Caco-2 (cell line): ENCODE data around the gene GRN. TPM values are rescaled to one million over a fixed set of nuclear protein-coding genes. Genes with fewer than 3 reads are reported as not detected.

Source experiments
- BruUV-seq: library from RNA; stranded (reverse); fragments of 400-500 nt; replicated peaks from 2 replicates; lab custom pipeline; 2021; lab: Mats Ljungman, UMichigan
- CTCF ChIA-PET: fragments of 300-600 bp; sonication (Branson Sonifier 250); formaldehyde crosslinking; loops from one replicate; lab custom pipeline; 2022; ENCODE audit warnings: antibody characterized with exemption; lab: Charles Lee
- POLR2A ChIA-PET: fragments of 300-600 bp; sonication (Branson Sonifier 250); formaldehyde crosslinking; loops from one replicate; lab custom pipeline; 2022; ENCODE audit warnings: antibody characterized with exemption; lab: Charles Lee
- DNase-seq, 2 experiments: peaks; one replicate each; pipeline versions ENCODE4 v3.0.0 to v3.0.0-alpha.2; 2020 to 2022
- H3K27me3 ChIP-seq: replicated peaks from 2 replicates; pipeline ENCODE4 v1.6.0; 2011; ENCODE audit warnings: low read length; ENCODE audit not compliant: control insufficient read depth, insufficient read depth
- H3K36me3 ChIP-seq: 2 replicates; pipeline ENCODE4 v1.5.1; 2011; ENCODE audit warnings: low read length; ENCODE audit not compliant: control insufficient read depth, insufficient read depth
- H3K4me1 ChIP-seq: fragments of 250-450 bp; sonication (Bioruptor Pico); 2 replicates; pipeline ENCODE4 v1.5.1; 2020; ENCODE audit warnings: mild to moderate bottlenecking
- H3K4me3 ChIP-seq: 2 replicates; pipeline ENCODE4 v1.5.1; 2011; ENCODE audit warnings: low read depth, mild to moderate bottlenecking, control low read depth, low read length
- H3K9me3 ChIP-seq: fragments of 250-450 bp; sonication (Bioruptor Pico); 2 replicates; pipeline ENCODE4 v1.5.1; 2020; ENCODE audit warnings: mild to moderate bottlenecking, moderate library complexity
- H3K27ac Mint-ChIP-seq: one replicate; pipeline ENCODE4 v1.8.0; 2022; ENCODE audit warnings: mixed read lengths; ENCODE audit not compliant: unreplicated experiment
- H3K27me3 Mint-ChIP-seq: one replicate; pipeline ENCODE4 v1.8.0; 2022; ENCODE audit warnings: mixed read lengths; ENCODE audit not compliant: insufficient read depth, unreplicated experiment
- H3K36me3 Mint-ChIP-seq: one replicate; pipeline ENCODE4 v1.8.0; 2022; ENCODE audit warnings: mild to moderate bottlenecking, mixed read lengths; ENCODE audit not compliant: insufficient read depth, unreplicated experiment
- H3K4me1 Mint-ChIP-seq: one replicate; pipeline ENCODE4 v1.8.0; 2022; ENCODE audit warnings: low read depth, mixed read lengths; ENCODE audit not compliant: unreplicated experiment
- H3K4me3 Mint-ChIP-seq: one replicate; pipeline ENCODE4 v1.8.0; 2022; ENCODE audit warnings: mild to moderate bottlenecking, moderate library complexity, mixed read lengths; ENCODE audit not compliant: unreplicated experiment
- H3K9me3 Mint-ChIP-seq: one replicate; pipeline ENCODE4 v1.8.0; 2022; ENCODE audit warnings: mixed read lengths; ENCODE audit not compliant: unreplicated experiment
- intact Hi-C: fragments of 100-400 bp; cut with micrococcal nuclease; formaldehyde crosslinking; loops from one replicate; pipeline ENCODE4 v1.10.0; 2022; ENCODE audit not compliant: unreplicated experiment
- total RNA-seq: library from RNA; stranded (reverse); gene quantifications from 2 replicates; pipeline ENCODE4 v1.2.3, GENCODE V29; 2022
- TF ChIP-seq, protein P1 (sequence below), 2 experiments: fragments of 200-600 bp in 1 of 2; IDR thresholded peaks; 1 replicate in 1 of 2; 2 replicates in 1 of 2; pipeline versions ENCODE4 v1.5.1 to v1.8.0; 2011 to 2022; ENCODE audit warnings: antibody characterized with exemption in 1 of 2, control low read depth in 1 of 2, inconsistent platforms in 1 of 2, low read depth in 1 of 2, low read length in 1 of 2, mild to moderate bottlenecking in 1 of 2, moderate library complexity in 1 of 2; ENCODE audit not compliant: insufficient read depth in 1 of 2, severe bottlenecking in 1 of 2, unreplicated experiment in 1 of 2

GRN gene
- total RNA-seq, 1 experiment from 2014 or later, result 167 TPM

DNA sequence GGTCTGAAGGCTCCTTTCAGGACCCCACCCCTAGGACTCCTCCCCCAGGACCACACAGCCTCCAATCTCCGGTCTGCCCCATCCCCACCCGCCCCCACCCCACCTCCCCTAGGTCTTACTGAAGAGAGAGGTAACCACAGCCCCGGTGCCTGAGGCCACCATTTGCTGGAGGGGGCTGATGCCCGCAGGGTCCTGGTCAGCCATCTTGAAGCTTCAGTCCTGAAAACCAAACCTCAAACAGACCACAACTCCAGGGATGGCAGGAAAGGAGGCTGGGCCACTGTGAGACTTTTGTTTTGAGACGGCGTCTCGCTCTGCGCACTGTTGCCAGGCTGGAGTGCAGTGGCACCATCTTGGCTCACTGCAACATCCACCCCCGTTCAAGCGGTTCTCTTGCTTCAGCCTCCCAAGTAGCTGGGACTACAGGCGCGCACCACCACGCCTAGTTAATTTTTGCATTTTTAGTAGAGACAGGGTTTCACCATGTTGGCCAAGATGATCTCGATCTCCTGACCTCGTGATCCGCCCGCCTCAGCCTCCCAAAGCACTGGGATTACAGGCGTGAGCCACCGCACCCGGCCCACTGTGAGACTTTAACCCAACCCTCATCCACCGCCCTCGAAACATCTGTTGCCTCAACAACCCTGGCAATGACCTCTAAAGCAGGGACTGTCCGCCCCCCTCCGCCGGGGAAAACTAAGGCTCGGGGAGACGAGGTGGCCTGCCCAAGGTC, 21.6 kb upstream of the GRN start:
- BruUV-seq, result TSS peak; percentile 56
- no peaks in the 10 kb centered on the region for H3K27me3 Mint-ChIP-seq
- DNase-seq, result no peak
- H3K36me3 Mint-ChIP-seq, result peaks cover 15% of the 10 kb centered on the region
- CTCF ChIA-PET, result interaction anchor here (1.5 kb wide), 1 partner anchor 30 kb away, joined by 3 read pairs; no protein-coding TSS in a partner anchor
- intact Hi-C loops, result loop anchor here (2.0 kb wide), 1 partner anchor 105 kb away; the partner anchor contains the start of gene UBTF
- H3K27ac Mint-ChIP-seq, result no peak overlapping the region
- Histone ChIP-seq H3K4me3 (peak overlapping the region; percentile 84), H3K9me3 (no peaks in the 10 kb centered on the region), H3K27me3 (no peaks in the 10 kb centered on the region), H3K36me3 (peaks cover 3% of the 10 kb centered on the region; the same call in 1 of the 2 replicates), H3K4me1 (peaks cover 8% of the 10 kb centered on the region)
- H3K4me1 Mint-ChIP-seq, result no peaks in the 10 kb centered on the region
- TF ChIP-seq, protein P1, sequence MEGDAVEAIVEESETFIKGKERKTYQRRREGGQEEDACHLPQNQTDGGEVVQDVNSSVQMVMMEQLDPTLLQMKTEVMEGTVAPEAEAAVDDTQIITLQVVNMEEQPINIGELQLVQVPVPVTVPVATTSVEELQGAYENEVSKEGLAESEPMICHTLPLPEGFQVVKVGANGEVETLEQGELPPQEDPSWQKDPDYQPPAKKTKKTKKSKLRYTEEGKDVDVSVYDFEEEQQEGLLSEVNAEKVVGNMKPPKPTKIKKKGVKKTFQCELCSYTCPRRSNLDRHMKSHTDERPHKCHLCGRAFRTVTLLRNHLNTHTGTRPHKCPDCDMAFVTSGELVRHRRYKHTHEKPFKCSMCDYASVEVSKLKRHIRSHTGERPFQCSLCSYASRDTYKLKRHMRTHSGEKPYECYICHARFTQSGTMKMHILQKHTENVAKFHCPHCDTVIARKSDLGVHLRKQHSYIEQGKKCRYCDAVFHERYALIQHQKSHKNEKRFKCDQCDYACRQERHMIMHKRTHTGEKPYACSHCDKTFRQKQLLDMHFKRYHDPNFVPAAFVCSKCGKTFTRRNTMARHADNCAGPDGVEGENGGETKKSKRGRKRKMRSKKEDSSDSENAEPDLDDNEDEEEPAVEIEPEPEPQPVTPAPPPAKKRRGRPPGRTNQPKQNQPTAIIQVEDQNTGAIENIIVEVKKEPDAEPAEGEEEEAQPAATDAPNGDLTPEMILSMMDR (IDR thresholded peaks at IDR 0.05; ENCODE audit: insufficient read depth in 1 of 2, low read depth in 1 of 2, low read length in 1 of 2, severe bottlenecking in 1 of 2, unreplicated experiment in 1 of 2), result no peak
- H3K9me3 Mint-ChIP-seq, result no peaks in the 10 kb centered on the region
- POLR2A ChIA-PET, result no interaction called here
- peak overlapping the region; percentile 93 for H3K4me3 Mint-ChIP-seq

DNA sequence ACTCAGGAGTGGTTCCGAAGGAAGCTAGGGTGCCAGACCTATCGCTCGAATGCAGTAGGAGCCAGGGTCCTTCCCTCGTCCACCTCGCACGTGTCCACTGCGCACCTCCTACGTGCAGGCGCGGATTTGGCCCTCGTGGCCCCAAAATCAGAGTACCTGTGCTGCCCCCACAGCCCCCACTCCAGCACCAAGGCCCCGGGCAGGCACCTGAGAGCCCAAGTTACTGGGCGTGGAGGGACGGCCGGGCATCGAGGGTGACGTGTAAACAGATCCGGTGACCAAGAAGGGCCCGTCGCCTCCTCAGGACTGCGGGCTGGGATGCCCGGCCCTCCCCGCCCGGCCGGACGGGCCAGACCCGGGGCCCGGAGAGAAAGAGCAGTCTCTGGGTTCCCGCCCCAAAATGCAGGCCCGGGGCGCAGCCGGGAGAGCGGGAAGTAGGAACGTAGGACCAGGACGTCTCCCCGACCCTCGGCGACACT, 21.0 kb upstream of the GRN start:
- POLR2A ChIA-PET, result no interaction called here
- no TSS peak for BruUV-seq

More for the DNA sequence above, 21.0 kb upstream of the GRN start:
- Mint-ChIP-seq H3K9me3 (no peaks in the 10 kb centered on the region), H3K27me3 (no peaks in the 10 kb centered on the region), H3K4me3 (peak overlapping the region; percentile 93), H3K36me3 (peaks cover 13% of the 10 kb centered on the region), H3K27ac (no peak overlapping the region), H3K4me1 (no peaks in the 10 kb centered on the region)
- Histone ChIP-seq H3K36me3 (peaks cover 3% of the 10 kb centered on the region; the same call in 1 of the 2 replicates), H3K4me3 (peak overlapping the region; percentile 84), H3K4me1 (peaks cover 8% of the 10 kb centered on the region), H3K27me3 (no peaks in the 10 kb centered on the region), H3K9me3 (no peaks in the 10 kb centered on the region)
- CTCF ChIA-PET, result interaction anchor here (1.0 to 1.5 kb wide), 3 partner anchors 21 to 106 kb away, joined by 3 to 5 read pairs (median 5); partner anchors contain the start of gene GRN
- TF ChIP-seq, protein P1 (IDR thresholded peaks at IDR 0.05; ENCODE audit: insufficient read depth in 1 of 2, low read depth in 1 of 2, low read length in 1 of 2, severe bottlenecking in 1 of 2, unreplicated experiment in 1 of 2), result no peak
- peak in 1 of 2 experiments; percentile 53 for DNase-seq
- intact Hi-C loops, result loop anchor here (2.0 kb wide), 1 partner anchor 105 kb away; the partner anchor contains the start of gene UBTF
